WTC11 (cell line): ENCODE data around the gene DOCK1. TPM values are rescaled to one million over a fixed set of nuclear protein-coding genes. Genes with fewer than 3 reads are reported as not detected.

ENCODE experiments used
- ATAC-seq: fragments of 200-7000 bp; cut with Tn5 transposase; 2 replicates; pipeline ENCODE4 v1.10.0; 2021; ENCODE audit warnings: mild to moderate bottlenecking, moderate library complexity
- CTCF ChIA-PET: fragments of 300-600 bp; sonication (Branson Sonifier 250); formaldehyde crosslinking; loops from one replicate; lab custom pipeline; 2021; ENCODE audit warnings: antibody characterized with exemption; lab: Charles Lee
- POLR2A ChIA-PET: fragments of 350-600 bp; sonication (Branson Sonifier 250); formaldehyde crosslinking; loops from one replicate; lab custom pipeline; 2021; ENCODE audit warnings: antibody characterized with exemption; lab: Charles Lee
- DNase-seq: peaks from one replicate; pipeline ENCODE4 v3.0.0; 2021; ENCODE audit warnings: low spot score
- H3K27ac Mint-ChIP-seq: 2 replicates; pipeline ENCODE4 v1.8.0; 2021; ENCODE audit warnings: mixed read lengths
- H3K27me3 Mint-ChIP-seq: 2 replicates; pipeline ENCODE4 v1.8.0; 2021; ENCODE audit warnings: low read depth, mild to moderate bottlenecking, moderate library complexity, mixed read lengths
- H3K36me3 Mint-ChIP-seq: 2 replicates; pipeline ENCODE4 v1.8.0; 2021; ENCODE audit warnings: mixed read lengths
- H3K4me1 Mint-ChIP-seq: 2 replicates; pipeline ENCODE4 v1.8.0; 2022; ENCODE audit warnings: mixed read lengths
- H3K4me3 Mint-ChIP-seq: 2 replicates; pipeline ENCODE4 v1.8.0; 2021; ENCODE audit warnings: mild to moderate bottlenecking, moderate library complexity, mixed read lengths
- H3K9me3 Mint-ChIP-seq: 2 replicates; pipeline ENCODE4 v1.8.0; 2021; ENCODE audit warnings: mixed read lengths
- GRHL2 ChIP-seq: fragments of 250-450 bp; sonication (Bioruptor Pico); IDR thresholded peaks from 2 replicates; pipeline ENCODE4 v1.8.0; 2022; ENCODE audit warnings: mild to moderate bottlenecking, moderate library complexity; ENCODE audit not compliant: insufficient replicate concordance, severe bottlenecking
- JUN ChIP-seq: sonication (generic); formaldehyde crosslinking; IDR thresholded peaks from 2 replicates; pipeline ENCODE4 v1.8.0; 2023; ENCODE audit warnings: mild to moderate bottlenecking, missing genetic modification reagents
- TEAD4 ChIP-seq: sonication (generic); formaldehyde crosslinking; IDR thresholded peaks from 2 replicates; pipeline ENCODE4 v1.8.0; 2022; ENCODE audit warnings: mild to moderate bottlenecking, missing genetic modification reagents
- TP53 ChIP-seq: sonication (generic); formaldehyde crosslinking; IDR thresholded peaks from 2 replicates; pipeline ENCODE4 v1.8.1; 2023; ENCODE audit warnings: mild to moderate bottlenecking, missing genetic modification reagents
- ZNF317 ChIP-seq: sonication (generic); formaldehyde crosslinking; IDR thresholded peaks from 2 replicates; pipeline ENCODE4 v1.8.1; 2023; ENCODE audit warnings: low read depth, mild to moderate bottlenecking, moderate library complexity, missing genetic modification reagents, borderline replicate concordance
- ZNF423 ChIP-seq: fragments of 250-450 bp; sonication (Bioruptor Pico); IDR thresholded peaks from 2 replicates; pipeline ENCODE4 v2.1.2; 2022; ENCODE audit warnings: mild to moderate bottlenecking, moderate library complexity
- total RNA-seq: library from RNA; stranded (reverse); gene quantifications from 3 replicates; pipeline ENCODE4 v1.2.3, GENCODE V29; 2021
- TF ChIP-seq, protein P1 (sequence below): fragments of 250-450 bp; sonication (Bioruptor Pico); conservative IDR thresholded peaks from 2 replicates; pipeline ENCODE4 v1.9.0; 2021; ENCODE audit warnings: mild to moderate bottlenecking
- TF ChIP-seq, protein P2 (sequence below): sonication (generic); formaldehyde crosslinking; IDR thresholded peaks from 2 replicates; pipeline ENCODE4 v1.8.0; 2022; ENCODE audit warnings: mild to moderate bottlenecking, missing genetic modification reagents
- TF ChIP-seq, protein P3 (sequence below): sonication (generic); formaldehyde crosslinking; IDR thresholded peaks from 2 replicates; pipeline ENCODE4 v1.8.0; 2022; ENCODE audit warnings: missing genetic modification reagents
- TF ChIP-seq, protein P4 (sequence below): sonication (generic); formaldehyde crosslinking; conservative IDR thresholded peaks from 2 replicates; pipeline ENCODE4 v1.8.1; 2022; ENCODE audit warnings: mild to moderate bottlenecking, missing genetic modification reagents
- TF ChIP-seq, protein P5 (sequence below): fragments of 250-450 bp; sonication (Bioruptor Pico); IDR thresholded peaks from 2 replicates; pipeline ENCODE4 v1.9.0; 2021; ENCODE audit warnings: mild to moderate bottlenecking

Gene DOCK1
- total RNA-seq, 1 experiment from 2014 or later = 52.1 TPM

DNA sequence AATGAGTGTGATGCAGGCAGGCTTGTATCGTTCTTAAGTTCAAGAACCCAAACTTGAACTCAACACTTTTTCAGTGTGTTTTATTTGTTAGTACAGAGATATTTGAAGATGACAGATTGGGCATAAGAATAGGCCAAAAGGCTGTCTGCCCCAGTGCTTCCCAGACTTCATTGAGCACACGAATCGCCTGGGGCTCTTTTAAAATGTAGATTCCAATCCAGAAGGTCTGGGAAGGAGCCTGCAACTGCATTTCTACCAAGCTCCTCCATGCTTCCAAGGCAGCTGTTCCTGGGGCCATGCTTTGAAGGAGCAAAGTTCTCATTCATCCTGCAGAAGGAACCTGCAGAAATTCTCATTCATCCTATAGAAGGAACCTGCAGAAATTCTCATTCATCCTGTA, 405.7 kb downstream of the DOCK1 start:
- ChIA-PET POLR2A (no interaction called here), CTCF (no interaction called here)
- ATAC-seq = peak; percentile 69
- no peaks in the 10 kb centered on the region for H3K9me3 Mint-ChIP-seq
- H3K27ac Mint-ChIP-seq = no peak overlapping the region
- H3K36me3 Mint-ChIP-seq = no peaks in the 10 kb centered on the region
- TF ChIP-seq, protein P1, sequence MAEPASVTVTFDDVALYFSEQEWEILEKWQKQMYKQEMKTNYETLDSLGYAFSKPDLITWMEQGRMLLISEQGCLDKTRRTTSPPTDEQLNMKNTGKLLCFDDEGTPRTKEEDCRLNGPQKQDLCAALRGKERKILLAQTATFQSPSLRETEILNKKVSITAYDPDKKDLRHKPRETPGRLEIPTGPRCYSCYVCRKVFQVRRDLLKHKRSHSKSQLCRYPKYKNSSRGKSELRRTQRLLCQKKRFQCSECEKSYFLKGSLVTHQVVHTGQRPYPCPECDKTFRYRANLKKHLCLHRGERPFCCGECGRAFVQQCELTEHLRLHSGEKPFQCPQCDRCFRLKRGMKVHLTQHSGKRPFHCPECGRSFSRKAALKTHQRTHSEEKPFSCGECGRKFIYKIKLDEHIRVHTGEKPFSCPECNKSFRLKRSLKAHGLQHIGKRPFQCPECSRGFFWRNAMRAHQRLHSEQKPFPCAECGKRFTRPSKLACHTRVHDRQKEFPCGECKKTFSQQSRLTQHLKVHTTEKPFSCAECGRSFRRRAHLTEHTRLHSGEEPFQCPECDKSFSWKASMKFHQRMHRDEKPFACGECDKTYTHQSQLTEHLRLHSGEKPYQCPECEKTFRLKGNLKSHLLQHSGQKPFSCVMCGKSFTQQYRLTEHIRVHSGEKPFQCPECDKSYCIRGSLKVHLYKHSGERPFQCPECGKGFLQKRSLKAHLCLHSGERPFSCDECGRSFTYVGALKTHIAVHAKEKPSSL = no peak
- TF ChIP-seq, protein P2, sequence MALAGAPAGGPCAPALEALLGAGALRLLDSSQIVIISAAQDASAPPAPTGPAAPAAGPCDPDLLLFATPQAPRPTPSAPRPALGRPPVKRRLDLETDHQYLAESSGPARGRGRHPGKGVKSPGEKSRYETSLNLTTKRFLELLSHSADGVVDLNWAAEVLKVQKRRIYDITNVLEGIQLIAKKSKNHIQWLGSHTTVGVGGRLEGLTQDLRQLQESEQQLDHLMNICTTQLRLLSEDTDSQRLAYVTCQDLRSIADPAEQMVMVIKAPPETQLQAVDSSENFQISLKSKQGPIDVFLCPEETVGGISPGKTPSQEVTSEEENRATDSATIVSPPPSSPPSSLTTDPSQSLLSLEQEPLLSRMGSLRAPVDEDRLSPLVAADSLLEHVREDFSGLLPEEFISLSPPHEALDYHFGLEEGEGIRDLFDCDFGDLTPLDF (CRISPR knock-in tag) = no peak
- TF ChIP-seq ZNF423 (CRISPR knock-in tag) (no peak), ZNF317 (CRISPR knock-in tag) (no peak), TP53 (CRISPR knock-in tag) (no peak), GRHL2 (CRISPR knock-in tag) (no peak), TEAD4 (CRISPR knock-in tag) (no peak), JUN (CRISPR knock-in tag) (no peak)
- TF ChIP-seq, protein P3, sequence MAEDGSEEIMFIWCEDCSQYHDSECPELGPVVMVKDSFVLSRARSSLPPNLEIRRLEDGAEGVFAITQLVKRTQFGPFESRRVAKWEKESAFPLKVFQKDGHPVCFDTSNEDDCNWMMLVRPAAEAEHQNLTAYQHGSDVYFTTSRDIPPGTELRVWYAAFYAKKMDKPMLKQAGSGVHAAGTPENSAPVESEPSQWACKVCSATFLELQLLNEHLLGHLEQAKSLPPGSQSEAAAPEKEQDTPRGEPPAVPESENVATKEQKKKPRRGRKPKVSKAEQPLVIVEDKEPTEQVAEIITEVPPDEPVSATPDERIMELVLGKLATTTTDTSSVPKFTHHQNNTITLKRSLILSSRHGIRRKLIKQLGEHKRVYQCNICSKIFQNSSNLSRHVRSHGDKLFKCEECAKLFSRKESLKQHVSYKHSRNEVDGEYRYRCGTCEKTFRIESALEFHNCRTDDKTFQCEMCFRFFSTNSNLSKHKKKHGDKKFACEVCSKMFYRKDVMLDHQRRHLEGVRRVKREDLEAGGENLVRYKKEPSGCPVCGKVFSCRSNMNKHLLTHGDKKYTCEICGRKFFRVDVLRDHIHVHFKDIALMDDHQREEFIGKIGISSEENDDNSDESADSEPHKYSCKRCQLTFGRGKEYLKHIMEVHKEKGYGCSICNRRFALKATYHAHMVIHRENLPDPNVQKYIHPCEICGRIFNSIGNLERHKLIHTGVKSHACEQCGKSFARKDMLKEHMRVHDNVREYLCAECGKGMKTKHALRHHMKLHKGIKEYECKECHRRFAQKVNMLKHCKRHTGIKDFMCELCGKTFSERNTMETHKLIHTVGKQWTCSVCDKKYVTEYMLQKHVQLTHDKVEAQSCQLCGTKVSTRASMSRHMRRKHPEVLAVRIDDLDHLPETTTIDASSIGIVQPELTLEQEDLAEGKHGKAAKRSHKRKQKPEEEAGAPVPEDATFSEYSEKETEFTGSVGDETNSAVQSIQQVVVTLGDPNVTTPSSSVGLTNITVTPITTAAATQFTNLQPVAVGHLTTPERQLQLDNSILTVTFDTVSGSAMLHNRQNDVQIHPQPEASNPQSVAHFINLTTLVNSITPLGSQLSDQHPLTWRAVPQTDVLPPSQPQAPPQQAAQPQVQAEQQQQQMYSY (CRISPR knock-in tag) = no peak
- TF ChIP-seq, protein P4, sequence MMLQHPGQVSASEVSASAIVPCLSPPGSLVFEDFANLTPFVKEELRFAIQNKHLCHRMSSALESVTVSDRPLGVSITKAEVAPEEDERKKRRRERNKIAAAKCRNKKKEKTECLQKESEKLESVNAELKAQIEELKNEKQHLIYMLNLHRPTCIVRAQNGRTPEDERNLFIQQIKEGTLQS (CRISPR knock-in tag) = no peak
- DNase-seq = no peak
- H3K4me3 Mint-ChIP-seq = no peak overlapping the region
- no peaks in the 10 kb centered on the region for H3K27me3 Mint-ChIP-seq
- H3K4me1 Mint-ChIP-seq = peaks cover 32% of the 10 kb centered on the region

DNA sequence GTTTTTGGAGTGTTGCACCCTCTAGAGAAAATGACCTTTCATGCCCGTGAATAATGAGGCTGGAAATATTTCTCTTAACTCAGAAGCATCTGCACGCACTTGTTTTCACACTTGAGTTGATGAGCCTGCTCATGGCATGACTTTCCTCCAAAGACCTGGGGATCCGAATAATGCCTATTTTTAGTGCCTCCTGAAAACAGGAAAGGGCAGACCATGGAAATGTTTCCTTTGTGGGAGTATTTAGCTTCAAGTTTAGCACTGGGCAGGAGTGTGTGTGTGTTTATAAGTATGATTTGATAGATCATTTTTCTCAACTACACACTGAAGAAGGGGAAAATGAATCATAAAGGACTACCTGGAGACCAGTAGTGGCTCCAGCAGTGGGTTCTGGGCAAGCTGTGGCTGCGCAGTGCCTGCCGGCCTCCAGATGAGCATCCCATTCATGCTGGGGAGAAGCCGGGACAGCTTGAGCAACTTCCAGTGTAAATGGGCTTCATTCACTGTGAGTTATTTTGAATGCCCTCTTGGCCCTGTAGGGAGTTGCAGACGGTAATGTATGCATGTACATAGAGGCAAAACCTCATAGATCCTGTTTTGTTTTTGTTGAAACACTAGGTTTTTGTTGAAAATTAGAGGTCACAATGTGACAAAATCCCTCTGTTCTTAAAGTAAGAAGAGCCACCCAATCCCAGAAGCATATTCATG, 408.9 kb downstream of the DOCK1 start:
- Mint-ChIP-seq H3K4me3 (no peak overlapping the region), H3K4me1 (peaks cover 29% of the 10 kb centered on the region)
- no peak for ATAC-seq

More for the DNA sequence above, 408.9 kb downstream of the DOCK1 start:
- H3K27me3 Mint-ChIP-seq = no peaks in the 10 kb centered on the region
- H3K27ac Mint-ChIP-seq = 0 out of 2 replicates have a peak overlapping the region, but pooled peaks have one; percentile 54
- CTCF ChIA-PET = interaction anchor here (0.6 kb wide), 1 partner anchor 214 kb away, joined by 3 read pairs; no protein-coding TSS in a partner anchor
- no peak for DNase-seq
- POLR2A ChIA-PET = no interaction called here
- H3K36me3 Mint-ChIP-seq = no peaks in the 10 kb centered on the region
- TF ChIP-seq, protein P5, sequence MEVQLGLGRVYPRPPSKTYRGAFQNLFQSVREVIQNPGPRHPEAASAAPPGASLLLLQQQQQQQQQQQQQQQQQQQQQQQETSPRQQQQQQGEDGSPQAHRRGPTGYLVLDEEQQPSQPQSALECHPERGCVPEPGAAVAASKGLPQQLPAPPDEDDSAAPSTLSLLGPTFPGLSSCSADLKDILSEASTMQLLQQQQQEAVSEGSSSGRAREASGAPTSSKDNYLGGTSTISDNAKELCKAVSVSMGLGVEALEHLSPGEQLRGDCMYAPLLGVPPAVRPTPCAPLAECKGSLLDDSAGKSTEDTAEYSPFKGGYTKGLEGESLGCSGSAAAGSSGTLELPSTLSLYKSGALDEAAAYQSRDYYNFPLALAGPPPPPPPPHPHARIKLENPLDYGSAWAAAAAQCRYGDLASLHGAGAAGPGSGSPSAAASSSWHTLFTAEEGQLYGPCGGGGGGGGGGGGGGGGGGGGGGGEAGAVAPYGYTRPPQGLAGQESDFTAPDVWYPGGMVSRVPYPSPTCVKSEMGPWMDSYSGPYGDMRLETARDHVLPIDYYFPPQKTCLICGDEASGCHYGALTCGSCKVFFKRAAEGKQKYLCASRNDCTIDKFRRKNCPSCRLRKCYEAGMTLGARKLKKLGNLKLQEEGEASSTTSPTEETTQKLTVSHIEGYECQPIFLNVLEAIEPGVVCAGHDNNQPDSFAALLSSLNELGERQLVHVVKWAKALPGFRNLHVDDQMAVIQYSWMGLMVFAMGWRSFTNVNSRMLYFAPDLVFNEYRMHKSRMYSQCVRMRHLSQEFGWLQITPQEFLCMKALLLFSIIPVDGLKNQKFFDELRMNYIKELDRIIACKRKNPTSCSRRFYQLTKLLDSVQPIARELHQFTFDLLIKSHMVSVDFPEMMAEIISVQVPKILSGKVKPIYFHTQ (CRISPR knock-in tag) = no peak
- no peaks in the 10 kb centered on the region for H3K9me3 Mint-ChIP-seq
